GM12878 (cell line): ENCODE results near the gene UXS1.

ENCODE experiments used
- BRCA1 ChIP-seq: IDR thresholded peaks from 2 replicates; pipeline ENCODE4 v1.6.1; 2011; ENCODE audit warnings: low read depth, low read length, improper control_type of control experiment
- EZH2 ChIP-seq: IDR thresholded peaks from 2 replicates; pipeline ENCODE4 v1.6.1; 2012; ENCODE audit warnings: low read depth, mild to moderate bottlenecking, control low read depth, inconsistent platforms, low read length, borderline replicate concordance; ENCODE audit not compliant: control insufficient read depth
- HDAC2 ChIP-seq: fragments of 200-600 bp; sonication (generic); IDR thresholded peaks from 2 replicates; pipeline ENCODE4 v1.6.1; 2017
- MXI1 ChIP-seq: fragments of 150-350 bp; IDR thresholded peaks from 2 replicates; pipeline ENCODE4 v1.6.1; 2011; ENCODE audit warnings: low read depth, mild to moderate bottlenecking, inconsistent platforms, low read length, improper control_type of control experiment
- POLR2AphosphoS2 ChIP-seq: IDR thresholded peaks from 2 replicates; pipeline ENCODE4 v1.6.1; 2011; ENCODE audit warnings: low read depth, mild to moderate bottlenecking, low read length, improper control_type of control experiment, moderate library complexity

- TF ChIP-seq EZH2 = no peak
- no peak for TF ChIP-seq POLR2AphosphoS2
- TF ChIP-seq BRCA1 = no peak
- no peak for TF ChIP-seq HDAC2
- TF ChIP-seq MXI1 = no peak
These were observed 37.5 kb downstream of the UXS1 start for GRCh38 chr2:106156305-106157296.
